HFF-Myc (cell line): ENCODE results near the gene SESTD1.
"Not testable (repeated sequence)": the region's sequence is repeated elsewhere in the genome, so short reads cannot be mapped to it uniquely, and the experiment has no call there.

Experiments
- DNase-seq: peaks from one replicate; pipeline ENCODE4 v3.0.0-alpha.2; 2011; ENCODE audit warnings: low read depth; ENCODE audit errors: extremely low read depth
- H3K4me3 ChIP-seq: replicated peaks from 2 replicates; pipeline ENCODE4 v1.5.1; 2011; ENCODE audit warnings: low read depth, mild to moderate bottlenecking, control low read depth, low read length
- TF ChIP-seq, protein P1 (sequence below): IDR thresholded peaks from 2 replicates; pipeline ENCODE4 v1.5.1; 2012; ENCODE audit warnings: mild to moderate bottlenecking, low read depth, low read length, control low read depth; ENCODE audit errors: missing control alignments

Gene SESTD1

DNA sequence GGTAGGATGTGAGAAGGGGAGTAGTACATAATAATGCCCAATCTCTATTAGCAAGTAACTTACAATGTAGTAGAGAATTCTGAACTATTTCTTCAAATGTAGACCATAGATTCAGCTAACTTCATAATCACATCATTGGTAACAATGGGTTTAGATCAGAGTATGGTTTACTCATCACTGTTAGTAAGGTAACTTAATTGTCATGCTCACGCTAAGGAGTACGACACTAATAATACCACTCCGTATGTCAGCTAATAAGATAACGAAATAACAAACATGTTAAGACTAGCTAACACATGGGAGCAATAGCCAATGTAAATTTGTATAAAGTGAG lies 158.3 kb downstream of the SESTD1 start:
- TF ChIP-seq, protein P1, sequence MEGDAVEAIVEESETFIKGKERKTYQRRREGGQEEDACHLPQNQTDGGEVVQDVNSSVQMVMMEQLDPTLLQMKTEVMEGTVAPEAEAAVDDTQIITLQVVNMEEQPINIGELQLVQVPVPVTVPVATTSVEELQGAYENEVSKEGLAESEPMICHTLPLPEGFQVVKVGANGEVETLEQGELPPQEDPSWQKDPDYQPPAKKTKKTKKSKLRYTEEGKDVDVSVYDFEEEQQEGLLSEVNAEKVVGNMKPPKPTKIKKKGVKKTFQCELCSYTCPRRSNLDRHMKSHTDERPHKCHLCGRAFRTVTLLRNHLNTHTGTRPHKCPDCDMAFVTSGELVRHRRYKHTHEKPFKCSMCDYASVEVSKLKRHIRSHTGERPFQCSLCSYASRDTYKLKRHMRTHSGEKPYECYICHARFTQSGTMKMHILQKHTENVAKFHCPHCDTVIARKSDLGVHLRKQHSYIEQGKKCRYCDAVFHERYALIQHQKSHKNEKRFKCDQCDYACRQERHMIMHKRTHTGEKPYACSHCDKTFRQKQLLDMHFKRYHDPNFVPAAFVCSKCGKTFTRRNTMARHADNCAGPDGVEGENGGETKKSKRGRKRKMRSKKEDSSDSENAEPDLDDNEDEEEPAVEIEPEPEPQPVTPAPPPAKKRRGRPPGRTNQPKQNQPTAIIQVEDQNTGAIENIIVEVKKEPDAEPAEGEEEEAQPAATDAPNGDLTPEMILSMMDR = no peak
- H3K4me3 ChIP-seq = no peak overlapping the region
- no peak for DNase-seq

DNA sequence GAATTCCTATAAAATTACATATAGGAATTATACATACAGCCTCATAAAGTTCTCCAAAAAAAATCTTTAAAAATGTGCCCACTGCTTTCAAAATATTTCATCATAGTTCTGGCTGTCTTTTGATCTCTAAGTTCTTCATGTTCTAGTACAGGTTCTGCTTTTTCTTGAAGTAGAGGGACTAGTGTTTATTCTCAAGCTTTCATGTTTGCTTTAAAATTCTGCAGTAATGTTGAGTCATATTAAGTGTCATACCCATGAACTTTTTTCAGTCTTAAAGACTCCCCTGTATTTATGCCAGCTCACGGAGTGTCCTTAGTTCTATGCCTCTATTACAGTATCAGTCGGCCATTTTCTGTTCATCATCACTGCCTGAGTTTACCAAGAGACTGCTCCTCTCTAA lies 159.9 kb downstream of the SESTD1 start:
- H3K4me3 ChIP-seq = no peak overlapping the region
- TF ChIP-seq, protein P1 = no peak
- DNase-seq = no peak

DNA sequence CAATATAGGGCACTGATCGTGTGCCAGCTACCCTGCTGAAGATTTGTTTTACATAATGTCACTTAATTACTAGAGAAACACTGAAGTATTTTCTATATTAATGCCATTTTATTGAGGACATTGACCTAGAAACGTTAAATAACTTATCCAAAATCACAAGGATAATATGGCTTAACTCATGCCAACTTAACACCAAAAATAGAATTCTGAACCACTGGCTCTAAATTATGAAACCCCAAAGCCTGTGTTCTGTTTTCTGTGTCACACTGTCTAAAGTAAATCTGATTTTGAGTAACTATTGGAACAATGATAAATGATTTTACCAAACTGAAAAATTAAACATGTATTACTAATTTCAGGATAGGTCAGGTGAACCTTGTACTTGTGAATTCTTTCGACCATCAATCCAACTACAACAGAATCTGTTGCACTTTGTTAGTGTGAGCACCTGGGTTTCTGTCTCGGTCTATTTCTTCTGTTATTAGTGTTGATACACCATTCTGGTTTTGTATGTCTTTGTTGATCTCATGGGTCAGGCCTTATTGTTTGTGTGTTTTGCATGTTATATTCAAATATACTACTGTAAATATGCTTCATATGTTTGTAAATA lies 166.4 kb downstream of the SESTD1 start:
- no peak overlapping the region for H3K4me3 ChIP-seq
- no peak for DNase-seq
- TF ChIP-seq, protein P1 = no peak

DNA sequence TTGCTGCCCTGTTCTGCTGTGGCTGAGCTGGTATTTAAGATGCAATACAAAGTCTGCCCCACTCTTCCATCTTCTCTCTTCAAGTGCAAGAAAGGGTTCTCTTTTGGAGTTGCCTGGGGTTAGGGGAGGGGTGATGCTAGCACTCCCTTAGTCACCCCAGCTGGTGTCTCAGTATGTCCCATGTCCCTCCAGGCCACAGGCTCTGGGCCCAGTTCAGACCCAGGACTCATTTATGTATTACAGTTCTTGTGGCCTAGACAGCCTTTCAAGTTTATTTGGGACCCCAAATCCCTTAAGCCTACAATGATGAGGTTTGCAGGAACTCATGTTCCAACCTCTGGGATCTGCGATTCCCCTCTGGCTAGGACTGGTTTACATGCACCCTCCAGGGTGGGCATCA lies 167.5 kb downstream of the SESTD1 start:
- TF ChIP-seq, protein P1 = no peak
- no peak overlapping the region for H3K4me3 ChIP-seq
- DNase-seq = no peak

DNA sequence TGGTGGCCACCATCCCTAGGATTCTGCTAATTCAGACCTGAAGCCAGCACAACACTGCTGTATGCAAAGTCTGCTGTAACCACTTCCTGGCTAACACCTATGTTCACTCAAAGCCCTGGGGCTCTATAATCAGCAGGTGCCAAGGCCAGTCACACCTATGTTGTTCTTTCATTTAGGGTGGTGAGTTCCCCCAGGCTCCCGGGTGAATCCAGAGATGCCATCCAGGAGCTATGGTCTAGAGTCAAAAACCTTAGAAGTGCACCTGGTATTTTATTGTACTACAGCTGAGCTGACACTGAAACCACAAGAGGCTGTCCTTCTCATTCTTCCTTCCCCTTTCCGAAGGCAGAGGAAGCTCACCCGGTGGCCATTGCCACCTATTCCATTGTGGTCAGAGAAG lies 168.5 kb downstream of the SESTD1 start:
- TF ChIP-seq, protein P1 = no peak
- DNase-seq = no peak
- no peak overlapping the region for H3K4me3 ChIP-seq

DNA sequence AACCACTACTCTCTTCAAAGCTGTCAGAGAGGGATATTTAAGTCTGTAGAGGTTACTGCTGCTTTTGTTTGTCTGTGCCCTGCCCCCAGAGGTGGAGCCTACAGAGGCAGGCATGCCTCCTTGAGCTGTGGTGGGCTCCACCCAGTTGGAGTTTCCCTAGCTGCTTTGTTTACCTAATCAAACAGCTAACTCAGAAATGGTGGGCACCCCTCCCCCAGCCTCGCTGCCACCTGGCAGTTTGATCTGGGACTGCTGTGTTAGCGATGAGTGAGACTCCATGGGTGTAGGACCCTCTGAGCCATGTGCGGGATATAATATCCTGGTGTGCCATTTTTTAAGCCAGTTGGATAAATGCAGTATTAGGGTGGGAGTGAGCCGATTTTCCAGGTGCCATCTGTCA lies 171.7 kb downstream of the SESTD1 start:
- H3K4me3 ChIP-seq, DNase-seq: not testable (repeated sequence)

DNA sequence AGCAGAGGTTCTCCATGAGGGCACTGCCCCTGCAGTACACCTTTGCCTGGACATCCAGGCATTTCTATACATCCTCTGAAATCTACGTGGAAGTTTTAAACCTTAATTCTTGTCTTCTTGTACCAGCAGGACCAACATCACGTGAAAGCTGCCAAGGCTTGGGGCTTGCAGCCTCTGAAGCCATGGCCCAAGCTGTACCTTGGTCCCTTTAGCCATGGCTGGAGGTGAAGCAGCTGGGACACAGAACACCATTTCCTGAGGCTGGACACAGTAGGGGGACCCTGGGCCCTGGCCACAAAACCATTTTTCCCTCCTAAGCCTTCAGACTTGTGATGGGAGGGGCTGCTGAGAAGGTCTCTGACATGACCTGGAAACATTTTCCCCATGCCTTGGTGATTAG lies 181.9 kb downstream of the SESTD1 start:
- no peak for DNase-seq
- TF ChIP-seq, protein P1 = no peak
- no peak overlapping the region for H3K4me3 ChIP-seq
